Osteocyte (in vitro differentiated cells): ENCODE data around the gene GRHPR. TPM values are rescaled to one million over a fixed set of nuclear protein-coding genes. Genes with fewer than 3 reads are reported as not detected.

ENCODE experiments used
- DNase-seq: peaks from one replicate; pipeline ENCODE4 v3.0.0; 2021; ENCODE audit warnings: mixed read lengths; ENCODE audit not compliant: unreplicated experiment; ENCODE audit errors: extremely low spot score
- H3K27ac Mint-ChIP-seq: one replicate; pipeline ENCODE4 v1.8.0; 2021; ENCODE audit warnings: mild to moderate bottlenecking, mixed read lengths; ENCODE audit not compliant: unreplicated experiment
- H3K27me3 Mint-ChIP-seq: one replicate; pipeline ENCODE4 v1.8.0; 2021; ENCODE audit warnings: mixed read lengths; ENCODE audit not compliant: unreplicated experiment
- H3K36me3 Mint-ChIP-seq: one replicate; pipeline ENCODE4 v1.8.0; 2021; ENCODE audit warnings: mixed read lengths; ENCODE audit not compliant: unreplicated experiment
- H3K4me1 Mint-ChIP-seq: one replicate; pipeline ENCODE4 v1.8.0; 2021; ENCODE audit warnings: mixed read lengths; ENCODE audit not compliant: unreplicated experiment
- H3K4me3 Mint-ChIP-seq: one replicate; pipeline ENCODE4 v1.8.0; 2021; ENCODE audit warnings: mild to moderate bottlenecking, moderate library complexity, mixed read lengths; ENCODE audit not compliant: unreplicated experiment
- H3K9me3 Mint-ChIP-seq: one replicate; pipeline ENCODE4 v1.8.0; 2021; ENCODE audit warnings: mixed read lengths; ENCODE audit not compliant: unreplicated experiment
- total RNA-seq: library from RNA; stranded (reverse); gene quantifications from 2 replicates; pipeline ENCODE4 v1.2.1, GENCODE V29; 2021
- TF ChIP-seq, protein P1 (sequence below): fragments of 200-600 bp; sonication (generic); IDR thresholded peaks from 2 replicates; pipeline ENCODE4 v1.5.0; 2021; ENCODE audit warnings: antibody characterized with exemption, mild to moderate bottlenecking, moderate library complexity

GRHPR gene
- total RNA-seq, 1 donor from 2014 or later = 111 TPM

DNA sequence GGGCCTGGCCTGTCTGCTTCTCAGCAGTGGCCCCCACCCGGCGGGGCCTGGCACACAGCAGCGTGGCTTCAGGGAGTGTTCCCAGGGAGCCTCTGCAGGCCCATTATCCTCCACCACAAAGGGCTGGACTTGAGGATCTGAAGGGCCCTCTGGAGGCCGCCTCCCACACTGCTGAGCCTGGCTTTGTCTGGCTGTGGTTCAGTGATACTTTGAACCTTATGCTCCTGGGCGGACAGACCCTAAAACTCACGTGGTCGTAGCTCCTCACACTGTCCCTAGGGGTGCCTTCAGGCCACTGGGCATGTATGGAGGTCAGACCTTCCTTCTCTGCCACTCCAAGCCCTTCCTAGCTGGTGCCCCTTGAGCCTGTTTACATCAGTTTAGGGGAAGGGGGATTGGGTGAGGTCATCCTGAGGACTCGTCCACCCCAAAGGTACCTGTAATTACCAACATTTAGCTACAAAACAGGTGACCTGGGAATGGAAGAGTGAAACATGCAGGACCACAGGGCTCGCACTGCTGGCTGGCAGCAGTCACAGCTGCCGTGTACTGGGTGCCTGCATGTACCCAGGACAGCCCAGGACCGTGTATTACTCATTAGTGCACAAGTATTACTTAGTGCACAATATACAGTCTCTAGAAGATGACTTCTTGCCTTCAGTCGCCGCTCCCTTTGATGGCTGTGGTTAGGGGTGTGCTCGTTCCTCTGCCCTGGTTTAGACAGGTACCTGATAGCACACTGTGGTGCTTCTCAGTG lies 8.5 kb downstream of the GRHPR start:
- H3K36me3 Mint-ChIP-seq = peaks cover 23% of the 10 kb centered on the region
- no peaks in the 10 kb centered on the region for H3K4me1 Mint-ChIP-seq
- no peaks in the 10 kb centered on the region for H3K9me3 Mint-ChIP-seq
- no peak for DNase-seq
- H3K4me3 Mint-ChIP-seq = no peak overlapping the region
- TF ChIP-seq, protein P1, sequence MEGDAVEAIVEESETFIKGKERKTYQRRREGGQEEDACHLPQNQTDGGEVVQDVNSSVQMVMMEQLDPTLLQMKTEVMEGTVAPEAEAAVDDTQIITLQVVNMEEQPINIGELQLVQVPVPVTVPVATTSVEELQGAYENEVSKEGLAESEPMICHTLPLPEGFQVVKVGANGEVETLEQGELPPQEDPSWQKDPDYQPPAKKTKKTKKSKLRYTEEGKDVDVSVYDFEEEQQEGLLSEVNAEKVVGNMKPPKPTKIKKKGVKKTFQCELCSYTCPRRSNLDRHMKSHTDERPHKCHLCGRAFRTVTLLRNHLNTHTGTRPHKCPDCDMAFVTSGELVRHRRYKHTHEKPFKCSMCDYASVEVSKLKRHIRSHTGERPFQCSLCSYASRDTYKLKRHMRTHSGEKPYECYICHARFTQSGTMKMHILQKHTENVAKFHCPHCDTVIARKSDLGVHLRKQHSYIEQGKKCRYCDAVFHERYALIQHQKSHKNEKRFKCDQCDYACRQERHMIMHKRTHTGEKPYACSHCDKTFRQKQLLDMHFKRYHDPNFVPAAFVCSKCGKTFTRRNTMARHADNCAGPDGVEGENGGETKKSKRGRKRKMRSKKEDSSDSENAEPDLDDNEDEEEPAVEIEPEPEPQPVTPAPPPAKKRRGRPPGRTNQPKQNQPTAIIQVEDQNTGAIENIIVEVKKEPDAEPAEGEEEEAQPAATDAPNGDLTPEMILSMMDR = no peak
- no peak overlapping the region for H3K27ac Mint-ChIP-seq
- no peaks in the 10 kb centered on the region for H3K27me3 Mint-ChIP-seq

- DNase-seq = no peak
- no peaks in the 10 kb centered on the region for H3K4me1 Mint-ChIP-seq
- H3K9me3 Mint-ChIP-seq = no peaks in the 10 kb centered on the region
- no peaks in the 10 kb centered on the region for H3K27me3 Mint-ChIP-seq
- no peak overlapping the region for H3K4me3 Mint-ChIP-seq
- H3K27ac Mint-ChIP-seq = no peak overlapping the region
- peaks cover 22% of the 10 kb centered on the region for H3K36me3 Mint-ChIP-seq
- TF ChIP-seq, protein P1 = no peak
These were observed 9.5 kb downstream of the GRHPR start for GRCh38 chr9:37432020-37432419.

- H3K4me1 Mint-ChIP-seq = no peaks in the 10 kb centered on the region
- peaks cover 24% of the 10 kb centered on the region for H3K36me3 Mint-ChIP-seq
- H3K27ac Mint-ChIP-seq = no peak overlapping the region
- no peaks in the 10 kb centered on the region for H3K9me3 Mint-ChIP-seq
- no peak for DNase-seq
- no peak overlapping the region for H3K4me3 Mint-ChIP-seq
- TF ChIP-seq, protein P1 = no peak
- H3K27me3 Mint-ChIP-seq = no peaks in the 10 kb centered on the region
These were observed 11.4 kb downstream of the GRHPR start for GRCh38 chr9:37433867-37434371.

DNA sequence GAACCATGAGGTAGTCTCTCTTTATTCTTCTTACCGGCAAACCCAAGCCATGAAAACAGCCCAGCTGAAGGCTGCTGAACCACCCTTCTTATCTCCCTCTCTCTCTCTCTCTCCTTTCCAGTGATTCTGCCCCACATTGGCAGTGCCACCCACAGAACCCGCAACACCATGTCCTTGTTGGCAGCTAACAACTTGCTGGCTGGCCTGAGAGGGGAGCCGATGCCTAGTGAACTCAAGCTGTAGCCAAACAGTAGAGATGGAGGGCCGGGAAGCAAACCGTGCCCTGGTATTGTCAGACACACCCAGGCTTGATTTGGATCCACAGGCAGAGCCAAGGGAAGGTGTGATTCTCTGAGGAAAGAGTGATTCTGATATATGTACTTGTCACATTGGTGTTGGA lies 14.0 kb downstream of the GRHPR start:
- Mint-ChIP-seq H3K27ac (no peak overlapping the region), H3K9me3 (no peaks in the 10 kb centered on the region), H3K27me3 (no peaks in the 10 kb centered on the region), H3K4me3 (no peak overlapping the region), H3K4me1 (no peaks in the 10 kb centered on the region), H3K36me3 (peaks cover 38% of the 10 kb centered on the region)
- no peak for DNase-seq
- TF ChIP-seq, protein P1 = no peak

DNA sequence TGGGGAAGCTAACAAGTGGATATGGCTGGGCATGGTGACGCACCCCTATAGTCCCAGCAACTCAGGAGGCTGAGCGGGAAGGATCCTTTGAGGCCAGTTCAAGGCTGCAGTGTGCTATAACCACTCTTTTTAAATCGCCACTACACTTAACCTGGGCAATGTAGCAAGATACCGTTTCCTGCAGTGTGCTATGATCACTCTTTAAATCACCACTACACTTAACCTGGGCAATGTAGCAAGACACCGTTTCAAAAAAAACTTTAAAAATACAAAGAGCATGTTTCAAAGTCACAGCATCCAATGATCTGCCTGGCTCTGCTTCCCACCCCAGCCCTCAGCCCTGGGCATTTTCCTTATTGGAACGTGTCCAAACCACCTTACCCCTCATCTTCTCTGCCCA lies 14.5 kb downstream of the GRHPR start:
- Mint-ChIP-seq H3K27me3 (no peaks in the 10 kb centered on the region), H3K36me3 (peaks cover 43% of the 10 kb centered on the region), H3K4me1 (no peaks in the 10 kb centered on the region), H3K9me3 (no peaks in the 10 kb centered on the region), H3K27ac (no peak overlapping the region), H3K4me3 (no peak overlapping the region)
- no peak for DNase-seq
- TF ChIP-seq, protein P1 = no peak
